ENCODE results near the gene SMG9.

DNA sequence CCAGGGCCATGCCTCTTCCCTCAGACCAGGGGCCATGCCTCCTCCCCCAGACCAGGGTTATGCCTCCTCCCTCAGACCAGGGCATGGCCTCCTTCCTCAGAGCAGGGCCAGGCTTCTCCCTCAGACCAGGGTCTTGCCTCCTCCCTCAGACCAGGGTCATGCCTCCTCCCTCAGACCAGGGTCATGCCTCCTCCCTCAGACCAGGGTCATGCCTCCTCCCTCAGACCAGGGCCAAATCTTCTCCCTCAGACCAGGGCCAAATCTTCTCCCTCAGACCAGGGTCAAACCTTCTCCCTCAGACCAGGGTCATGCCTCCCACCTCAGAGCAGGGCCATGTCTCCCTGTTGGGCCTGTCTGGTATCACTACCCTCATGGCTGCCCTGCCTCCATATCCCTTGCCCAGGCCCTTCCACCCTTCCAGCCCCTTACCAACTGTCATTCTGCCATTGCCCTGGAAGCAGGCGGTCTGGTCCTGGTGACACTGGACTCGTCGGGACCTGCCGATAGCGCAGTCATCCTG lies 43.3 kb upstream of the SMG9 start:
- TF ChIP-seq, protein P1, sequence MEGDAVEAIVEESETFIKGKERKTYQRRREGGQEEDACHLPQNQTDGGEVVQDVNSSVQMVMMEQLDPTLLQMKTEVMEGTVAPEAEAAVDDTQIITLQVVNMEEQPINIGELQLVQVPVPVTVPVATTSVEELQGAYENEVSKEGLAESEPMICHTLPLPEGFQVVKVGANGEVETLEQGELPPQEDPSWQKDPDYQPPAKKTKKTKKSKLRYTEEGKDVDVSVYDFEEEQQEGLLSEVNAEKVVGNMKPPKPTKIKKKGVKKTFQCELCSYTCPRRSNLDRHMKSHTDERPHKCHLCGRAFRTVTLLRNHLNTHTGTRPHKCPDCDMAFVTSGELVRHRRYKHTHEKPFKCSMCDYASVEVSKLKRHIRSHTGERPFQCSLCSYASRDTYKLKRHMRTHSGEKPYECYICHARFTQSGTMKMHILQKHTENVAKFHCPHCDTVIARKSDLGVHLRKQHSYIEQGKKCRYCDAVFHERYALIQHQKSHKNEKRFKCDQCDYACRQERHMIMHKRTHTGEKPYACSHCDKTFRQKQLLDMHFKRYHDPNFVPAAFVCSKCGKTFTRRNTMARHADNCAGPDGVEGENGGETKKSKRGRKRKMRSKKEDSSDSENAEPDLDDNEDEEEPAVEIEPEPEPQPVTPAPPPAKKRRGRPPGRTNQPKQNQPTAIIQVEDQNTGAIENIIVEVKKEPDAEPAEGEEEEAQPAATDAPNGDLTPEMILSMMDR (IDR thresholded peaks at IDR 0.05; ENCODE audit: insufficient read depth, low read length, poor library complexity, severe bottlenecking) = no peak
- TF ChIP-seq EZH2phosphoT487 (conservative IDR thresholded peaks at IDR 0.05; ENCODE audit: low read length) = no peak
